Activated B cell treated with CpG ODN at 0.5 μM for 24 hours (primary cell): Measurements from ENCODE around the gene FOXM1. TPM values are rescaled to one million over a fixed set of nuclear protein-coding genes. Genes with fewer than 3 reads are reported as not detected.

Experiments used
- ATAC-seq: fragments of 200-7000 bp; cut with Tn5 transposase; one replicate; pipeline ENCODE4 v1.10.0; 2021; ENCODE audit warnings: low read depth, mild to moderate bottlenecking, moderate library complexity
- CTCF ChIA-PET: fragments of 350-600 bp; sonication (Branson Sonifier 250); formaldehyde crosslinking; loops from one replicate; lab custom pipeline; 2021; ENCODE audit warnings: antibody characterized with exemption; lab: Charles Lee
- POLR2A ChIA-PET: fragments of 350-600 bp; sonication (Branson Sonifier 250); formaldehyde crosslinking; loops from one replicate; lab custom pipeline; 2021; ENCODE audit warnings: antibody characterized with exemption; lab: Charles Lee
- DNase-seq: peaks from one replicate; pipeline ENCODE4 v3.0.0; 2022
- H3K27ac Mint-ChIP-seq: one replicate; pipeline ENCODE4 v1.8.0; 2020; ENCODE audit warnings: mixed read lengths
- H3K27me3 Mint-ChIP-seq: one replicate; pipeline ENCODE4 v1.8.0; 2021; ENCODE audit warnings: mixed read lengths
- H3K36me3 Mint-ChIP-seq: one replicate; pipeline ENCODE4 v1.8.0; 2021; ENCODE audit warnings: low read depth, mixed read lengths
- H3K4me1 Mint-ChIP-seq: one replicate; pipeline ENCODE4 v1.8.0; 2021; ENCODE audit warnings: mixed read lengths
- H3K4me3 Mint-ChIP-seq: one replicate; pipeline ENCODE4 v1.8.0; 2020; ENCODE audit warnings: mild to moderate bottlenecking, mixed read lengths
- H3K9me3 Mint-ChIP-seq: one replicate; pipeline ENCODE4 v1.8.0; 2020; ENCODE audit warnings: mixed read lengths
- CTCF ChIP-seq: fragments of 200-600 bp; IDR thresholded peaks from one replicate; pipeline ENCODE4 v1.8.0; 2022; ENCODE audit warnings: antibody characterized with exemption, mild to moderate bottlenecking
- intact Hi-C: fragments of 100-400 bp; cut with micrococcal nuclease; formaldehyde crosslinking; loops from one replicate; pipeline ENCODE4 v1.15.1; 2024
- total RNA-seq: library from RNA; stranded (reverse); gene quantifications from 2 replicates; pipeline ENCODE4 v1.2.3, GENCODE V29; 2022

FOXM1 gene
- total RNA-seq, 1 donor from 2014 or later: 2.8 TPM

GRCh38 chr12:2886768-2887450 is 9.9 kb upstream of the FOXM1 start:
- no peak for ATAC-seq
- Mint-ChIP-seq H3K9me3 (no peaks in the 10 kb centered on the region), H3K27ac (no peak overlapping the region), H3K4me3 (no peak overlapping the region), H3K36me3 (peaks cover 22% of the 10 kb centered on the region), H3K27me3 (no peaks in the 10 kb centered on the region), H3K4me1 (peaks cover 32% of the 10 kb centered on the region)
- CTCF ChIA-PET: no interaction called here
- no peak for DNase-seq
- intact Hi-C loops: no loop called here
- POLR2A ChIA-PET: interaction anchor here (3.1 kb wide), 1 partner anchor 9 kb away, joined by 15 read pairs; the partner anchor contains the start of genes FOXM1 and RHNO1
- no peak for TF ChIP-seq CTCF

GRCh38 chr12:2884810-2885209 is 7.8 kb upstream of the FOXM1 start:
- POLR2A ChIA-PET: interaction anchor here (0.6 to 0.9 kb wide), 5 partner anchors 8 to 1679 kb away, joined by 3 to 10 read pairs (median 5); partner anchors contain the start of genes FOXM1 and RHNO1
- CTCF ChIA-PET: interaction anchor here (0.9 to 1.0 kb wide), 2 partner anchors 17 to 157 kb away, joined by 3 to 4 read pairs; no protein-coding TSS in a partner anchor
- H3K9me3 Mint-ChIP-seq: no peaks in the 10 kb centered on the region
- H3K4me3 Mint-ChIP-seq: no peak overlapping the region
- H3K27ac Mint-ChIP-seq: peak overlapping the region; percentile 77
- peaks cover 15% of the 10 kb centered on the region for H3K36me3 Mint-ChIP-seq
- ATAC-seq: no peak
- H3K4me1 Mint-ChIP-seq: peaks cover 18% of the 10 kb centered on the region
- intact Hi-C loops: loop anchor here (1.0 to 2.0 kb wide), 3 partner anchors 8 to 156 kb away; partner anchors contain the start of genes FOXM1 and RHNO1
- no peaks in the 10 kb centered on the region for H3K27me3 Mint-ChIP-seq
- no peak for DNase-seq
- TF ChIP-seq CTCF: no peak

GRCh38 chr12:2879853-2880252 is 2.9 kb upstream of the FOXM1 start:
- Mint-ChIP-seq H3K4me1 (peaks cover 33% of the 10 kb centered on the region), H3K4me3 (no peak overlapping the region), H3K36me3 (peaks cover 12% of the 10 kb centered on the region), H3K27me3 (no peaks in the 10 kb centered on the region), H3K27ac (no peak overlapping the region), H3K9me3 (no peaks in the 10 kb centered on the region)
- ChIA-PET POLR2A (interaction anchor here (0.6 to 1.4 kb wide), 2 partner anchors 10 to 11 kb away, joined by 3 to 11 read pairs; partner anchors contain the start of gene TULP3), CTCF (no interaction called here)
- intact Hi-C loops: no loop called here
- no peak for ATAC-seq
- no peak for DNase-seq
- no peak for TF ChIP-seq CTCF

- Mint-ChIP-seq H3K4me3 (peak overlapping the region; percentile 94), H3K27ac (peak overlapping the region; percentile 94), H3K36me3 (peaks cover 9% of the 10 kb centered on the region), H3K9me3 (no peaks in the 10 kb centered on the region), H3K27me3 (no peaks in the 10 kb centered on the region), H3K4me1 (peaks cover 28% of the 10 kb centered on the region)
- TF ChIP-seq CTCF: no peak
- ChIA-PET POLR2A (interaction anchor here (0.6 to 2.9 kb wide), 5 partner anchors 9 to 82 kb away, joined by 3 to 28 read pairs (median 8); partner anchors contain the start of genes ITFG2 and TULP3), CTCF (interaction anchor here (0.5 to 1.3 kb wide), 3 partner anchors 12 to 164 kb away, joined by 3 to 4 read pairs (median 4); partner anchors contain the start of gene TULP3)
- ATAC-seq: peak; percentile 53
- intact Hi-C loops: loop anchor here (1.0 to 2.0 kb wide), 4 partner anchors 7 to 83 kb away; partner anchors contain the start of genes FKBP4, ITFG2 and TULP3
- no peak for DNase-seq
Observed at GRCh38 chr12:2877953-2878732, 1.2 kb upstream of the FOXM1 start.
